ENCODE data around the gene CEP112. TPM values are rescaled to one million over a fixed set of nuclear protein-coding genes. Genes with fewer than 3 reads are reported as not detected.

CEP112 gene
- total and polyA plus RNA-seq, 9 of the 15 experiments (the other 6 are each of a cell fraction or from before 2014, with no cell fraction given), result 0.84 TPM; not detected in 8

GRCh38 chr17:65807361-65807760, 384.6 kb downstream of the CEP112 start:
- H3K9me1 ChIP-seq (ENCODE audit: control insufficient read depth, insufficient read depth, low read length), result no peaks in the 10 kb centered on the region
- ATAC-seq (no peak), DNase-seq (ENCODE audit: extremely low read depth in 1 of 4, low spot score in 3 of 4) (no peak), FAIRE-seq (no peak)
- in situ Hi-C loops (cut with MboI), result no loop called here
- H3K36me3 ChIP-seq (ENCODE audit: control insufficient read depth, insufficient read depth, low read length), result no peaks in the 10 kb centered on the region
- ChIA-PET POLR2A (no interaction called here), CTCF (ENCODE audit: low intra/inter-chr PET ratio) (no interaction called here)
- TF ChIP-seq ZNF644 (tag; IDR thresholded peaks at IDR 0.05; ENCODE audit: low read depth), result no peak
- no peak for TF ChIP-seq DNMT1 (IDR thresholded peaks at IDR 0.05)
- no peak for TF ChIP-seq ZNF143 (CRISPR knock-in tag; IDR thresholded peaks at IDR 0.05)
- no peak for TF ChIP-seq ZNF212 (CRISPR knock-in tag; IDR thresholded peaks at IDR 0.05)
- no peak for TF ChIP-seq LEF1 (IDR thresholded peaks at IDR 0.05)
- TF ChIP-seq, protein P1, sequence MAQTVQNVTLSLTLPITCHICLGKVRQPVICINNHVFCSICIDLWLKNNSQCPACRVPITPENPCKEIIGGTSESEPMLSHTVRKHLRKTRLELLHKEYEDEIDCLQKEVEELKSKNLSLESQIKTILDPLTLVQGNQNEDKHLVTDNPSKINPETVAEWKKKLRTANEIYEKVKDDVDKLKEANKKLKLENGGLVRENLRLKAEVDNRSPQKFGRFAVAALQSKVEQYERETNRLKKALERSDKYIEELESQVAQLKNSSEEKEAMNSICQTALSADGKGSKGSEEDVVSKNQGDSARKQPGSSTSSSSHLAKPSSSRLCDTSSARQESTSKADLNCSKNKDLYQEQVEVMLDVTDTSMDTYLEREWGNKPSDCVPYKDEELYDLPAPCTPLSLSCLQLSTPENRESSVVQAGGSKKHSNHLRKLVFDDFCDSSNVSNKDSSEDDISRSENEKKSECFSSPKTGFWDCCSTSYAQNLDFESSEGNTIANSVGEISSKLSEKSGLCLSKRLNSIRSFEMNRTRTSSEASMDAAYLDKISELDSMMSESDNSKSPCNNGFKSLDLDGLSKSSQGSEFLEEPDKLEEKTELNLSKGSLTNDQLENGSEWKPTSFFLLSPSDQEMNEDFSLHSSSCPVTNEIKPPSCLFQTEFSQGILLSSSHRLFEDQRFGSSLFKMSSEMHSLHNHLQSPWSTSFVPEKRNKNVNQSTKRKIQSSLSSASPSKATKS (CRISPR knock-in tag; IDR thresholded peaks at IDR 0.05), result no peak
- TF ChIP-seq PYGO2 (tag; IDR thresholded peaks at IDR 0.05), result no peak
- H3K4me1 ChIP-seq (replicated peaks in 1 of 2; ENCODE audit: control insufficient read depth in 2 of 2, insufficient read depth in 2 of 2, low read length in 2 of 2), result no peaks in the 10 kb centered on the region
- H3K27me3 ChIP-seq (ENCODE audit: control insufficient read depth in 2 of 2, insufficient read depth in 2 of 2, low read length in 2 of 2), result no peaks in the 10 kb centered on the region
- BruUV-seq (replicated peaks), result no TSS peak
- no peaks in the 10 kb centered on the region for H4K20me1 ChIP-seq (replicated peaks; ENCODE audit: control insufficient read depth, insufficient read depth, low read length)
- no peaks in the 10 kb centered on the region for H3K79me2 ChIP-seq (ENCODE audit: control insufficient read depth, insufficient read depth, low read length)
- H3K9ac ChIP-seq (ENCODE audit: insufficient read depth in 1 of 2, low read depth in 2 of 2, low read length in 2 of 2), result no peak overlapping the region
- H3K27ac ChIP-seq (ENCODE audit: extremely low read depth, low read depth, low read length), result no peak overlapping the region
- no peak overlapping the region for H3K4me3 ChIP-seq
- no peak overlapping the region for H2AFZ ChIP-seq (ENCODE audit: low read depth, low read length)
- H3K9me3 ChIP-seq (replicated peaks; ENCODE audit: control insufficient read depth, insufficient read depth, low read depth, low read length), result no peaks in the 10 kb centered on the region
- no peak overlapping the region for H3K4me2 ChIP-seq (ENCODE audit: insufficient read depth, low read length)
- intact Hi-C loops (cut with micrococcal nuclease), result no loop called here
